ENCODE results near the gene PLA2G12A.

GRCh38 chr4:109751852-109752251, 22.0 kb upstream of the PLA2G12A start:
- TF ChIP-seq CTCF (IDR thresholded peaks at IDR 0.05) (no peak), EP300 (IDR thresholded peaks at IDR 0.05) (no peak), POLR2A (IDR thresholded peaks at IDR 0.05) (no peak)

Measured in upper lobe of left lung (tissue), 4 donors.